KMS-11 (cell line): ENCODE data around the gene OBSL1.

Source experiments
- H2AFZ ChIP-seq: fragments of 200-600 bp; sonication (generic); 2 replicates; pipeline ENCODE4 v1.6.1; 2016; ENCODE audit warnings: antibody characterized with exemption, mixed run types, low read depth
- H3K27ac ChIP-seq: fragments of 200-600 bp; sonication (generic); 2 replicates; pipeline ENCODE4 v1.6.1; 2016; ENCODE audit warnings: mild to moderate bottlenecking, mixed run types
- H3K27me3 ChIP-seq: fragments of 200-600 bp; sonication (generic); 2 replicates; pipeline ENCODE4 v1.6.1; 2017; ENCODE audit warnings: mild to moderate bottlenecking, low read depth, mixed run types, moderate library complexity; ENCODE audit not compliant: insufficient read depth
- H3K36me3 ChIP-seq: fragments of 200-600 bp; sonication (generic); 2 replicates; pipeline ENCODE4 v1.6.1; 2017; ENCODE audit warnings: mild to moderate bottlenecking, mixed run types; ENCODE audit not compliant: insufficient read depth
- H3K4me1 ChIP-seq: fragments of 200-600 bp; sonication (generic); 2 replicates; pipeline ENCODE4 v1.6.1; 2016; ENCODE audit warnings: mild to moderate bottlenecking, low read depth, mixed run types; ENCODE audit not compliant: poor library complexity, severe bottlenecking
- H3K4me2 ChIP-seq: fragments of 200-600 bp; sonication (generic); 2 replicates; pipeline ENCODE4 v1.7.0; 2016; ENCODE audit warnings: mild to moderate bottlenecking, mixed run types
- H3K4me3 ChIP-seq: fragments of 200-600 bp; sonication (generic); IDR thresholded peaks from 2 replicates; pipeline ENCODE4 v1.6.1; 2017; ENCODE audit warnings: low read depth, low read length, mixed read lengths; ENCODE audit not compliant: insufficient read depth
- H3K79me2 ChIP-seq: fragments of 200-600 bp; sonication (generic); 2 replicates; pipeline ENCODE4 v1.6.1; 2016; ENCODE audit warnings: low read depth, mixed run types; ENCODE audit not compliant: insufficient read depth
- H3K9ac ChIP-seq: fragments of 200-600 bp; sonication (generic); 2 replicates; pipeline ENCODE4 v1.6.1; 2016; ENCODE audit warnings: mild to moderate bottlenecking, mixed run types
- H4K20me1 ChIP-seq: fragments of 200-600 bp; sonication (generic); 2 replicates; pipeline ENCODE4 v1.6.1; 2016; ENCODE audit warnings: mild to moderate bottlenecking, mixed run types; ENCODE audit not compliant: insufficient read depth
- CTCF ChIP-seq: fragments of 200-600 bp; sonication (generic); conservative IDR thresholded peaks from 2 replicates; pipeline ENCODE4 v1.6.1; 2017; ENCODE audit warnings: low read depth, mild to moderate bottlenecking, antibody characterized with exemption, low read length, moderate library complexity, mixed read lengths

OBSL1 gene

DNA sequence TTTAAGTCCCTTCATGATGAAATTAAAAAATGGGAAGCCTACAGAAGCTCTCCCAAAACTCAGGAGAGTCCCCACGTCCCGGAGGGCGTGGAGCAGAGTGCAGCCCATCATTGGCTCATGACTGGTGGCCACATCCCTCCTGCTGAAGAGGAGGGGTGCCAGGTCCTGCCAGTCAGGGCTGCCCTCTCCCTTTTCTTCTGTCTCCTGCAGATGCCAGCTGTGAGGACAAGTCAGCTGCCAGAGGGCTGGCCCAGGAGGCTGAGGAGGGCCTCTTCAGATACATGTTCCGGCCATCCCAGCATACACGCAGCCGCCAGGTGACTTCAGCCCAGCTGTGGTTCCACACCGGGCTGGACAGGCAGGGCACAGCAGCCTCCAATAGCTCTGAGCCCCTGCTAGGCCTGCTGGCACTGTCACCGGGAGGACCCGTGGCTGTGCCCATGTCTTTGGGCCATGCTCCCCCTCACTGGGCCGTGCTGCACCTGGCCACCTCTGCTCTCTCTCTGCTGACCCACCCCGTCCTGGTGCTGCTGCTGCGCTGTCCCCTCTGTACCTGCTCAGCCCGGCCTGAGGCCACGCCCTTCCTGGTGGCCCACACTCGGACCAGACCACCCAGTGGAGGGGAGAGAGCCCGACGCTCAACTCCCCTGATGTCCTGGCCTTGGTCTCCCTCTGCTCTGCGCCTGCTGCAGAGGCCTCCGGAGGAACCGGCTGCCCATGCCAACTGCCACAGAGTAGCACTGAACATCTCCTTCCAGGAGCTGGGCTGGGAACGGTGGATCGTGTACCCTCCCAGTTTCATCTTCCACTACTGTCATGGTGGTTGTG lies 3.4 kb upstream of the OBSL1 start:
- no peak overlapping the region for H3K27ac ChIP-seq
- no peak for TF ChIP-seq CTCF
- H3K4me1 ChIP-seq, result no peaks in the 10 kb centered on the region
- H3K4me3 ChIP-seq, result no peak overlapping the region
- peaks cover 28% of the 10 kb centered on the region for H3K27me3 ChIP-seq
- H2AFZ ChIP-seq, result no peak overlapping the region
- no peaks in the 10 kb centered on the region for H4K20me1 ChIP-seq
- H3K79me2 ChIP-seq, result no peaks in the 10 kb centered on the region
- no peaks in the 10 kb centered on the region for H3K36me3 ChIP-seq
- H3K9ac ChIP-seq, result no peak overlapping the region
- no peak overlapping the region for H3K4me2 ChIP-seq

- no peaks in the 10 kb centered on the region for H3K4me1 ChIP-seq
Observed at GRCh38 chr2:219573166-219573565, 1.8 kb upstream of the OBSL1 start.

GRCh38 chr2:219572237-219573001 lies 1.1 kb upstream of the OBSL1 start, which contains the start of gene INHA:
Gene INHA, plus strand, starts transcription at chr2:219572310. Its CDS starts 65 bp downstream, at chr2:219572375.
- Histone ChIP-seq H3K79me2 (no peaks in the 10 kb centered on the region), H3K4me3 (no peak within 1 kb of the TSS), H3K4me2 (no peak within 1 kb of the TSS), H3K27me3 (peaks cover 50% of the 10 kb centered on the region), H3K36me3 (no peaks in the 10 kb centered on the region), H3K4me1 (no peaks in the 10 kb centered on the region), H4K20me1 (no peaks in the 10 kb centered on the region), H3K9ac (no peak within 1 kb of the TSS), H2AFZ (no peak within 1 kb of the TSS), H3K27ac (no peak within 1 kb of the TSS)
- TF ChIP-seq CTCF, result no peak

More at GRCh38 chr2:219573166-219573565, 1.8 kb upstream of the OBSL1 start:
- Histone ChIP-seq H3K27ac (no peak overlapping the region), H3K4me2 (no peak overlapping the region), H3K27me3 (peaks cover 43% of the 10 kb centered on the region), H3K4me3 (no peak overlapping the region), H4K20me1 (no peaks in the 10 kb centered on the region), H3K9ac (no peak overlapping the region), H2AFZ (no peak overlapping the region), H3K36me3 (no peaks in the 10 kb centered on the region), H3K79me2 (no peaks in the 10 kb centered on the region)
- TF ChIP-seq CTCF, result no peak

DNA sequence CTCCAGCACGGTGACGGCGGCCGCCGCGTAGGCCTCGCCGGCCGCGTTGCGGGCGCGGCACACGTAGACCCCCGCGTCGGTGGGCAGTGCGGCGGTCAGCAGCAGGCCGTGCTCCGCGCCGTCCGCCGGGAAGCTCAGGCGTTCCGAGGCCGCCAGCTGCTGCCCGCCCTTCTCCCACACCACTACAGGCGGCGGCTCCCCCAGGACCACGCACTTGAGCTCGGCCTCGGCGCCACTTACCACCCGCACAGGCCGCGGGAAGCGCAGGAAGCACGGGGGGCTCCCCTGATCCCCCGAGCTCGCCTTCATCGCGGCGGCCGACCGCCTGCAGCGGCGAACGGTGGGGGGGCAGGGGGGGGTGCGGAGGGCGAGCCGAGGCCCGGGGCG lies 422 bp downstream of the OBSL1 start:
- Histone ChIP-seq H3K4me2 (no peak overlapping the region), H3K9ac (no peak overlapping the region), H3K4me1 (no peaks in the 10 kb centered on the region), H3K27ac (no peak overlapping the region), H4K20me1 (no peaks in the 10 kb centered on the region), H2AFZ (no peak overlapping the region), H3K27me3 (peaks cover 56% of the 10 kb centered on the region), H3K4me3 (no peak overlapping the region), H3K36me3 (no peaks in the 10 kb centered on the region), H3K79me2 (no peaks in the 10 kb centered on the region)
- no peak for TF ChIP-seq CTCF
